ENCODE measurements around the gene PHAF1.

PHAF1 gene

DNA sequence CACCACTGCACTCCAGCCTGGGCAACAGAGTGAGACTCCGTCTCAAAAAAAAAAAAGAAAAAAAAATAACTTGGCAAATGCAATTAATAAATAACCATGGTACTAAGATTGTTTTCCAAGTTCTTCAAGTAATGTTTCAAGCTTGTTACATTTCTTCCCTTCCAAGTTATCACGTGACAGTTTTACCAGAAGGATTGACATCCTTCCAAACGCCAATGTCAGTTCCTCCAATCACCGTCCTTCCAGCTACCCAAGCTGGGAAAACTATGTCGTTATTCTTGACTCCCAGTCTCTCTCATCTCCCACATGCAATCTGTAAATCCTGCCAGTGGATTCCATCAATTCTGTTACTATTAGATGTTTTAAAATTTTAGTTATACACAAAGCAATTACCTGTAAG lies 3.9 kb upstream of the PHAF1 start:
- TF ChIP-seq, protein P1, sequence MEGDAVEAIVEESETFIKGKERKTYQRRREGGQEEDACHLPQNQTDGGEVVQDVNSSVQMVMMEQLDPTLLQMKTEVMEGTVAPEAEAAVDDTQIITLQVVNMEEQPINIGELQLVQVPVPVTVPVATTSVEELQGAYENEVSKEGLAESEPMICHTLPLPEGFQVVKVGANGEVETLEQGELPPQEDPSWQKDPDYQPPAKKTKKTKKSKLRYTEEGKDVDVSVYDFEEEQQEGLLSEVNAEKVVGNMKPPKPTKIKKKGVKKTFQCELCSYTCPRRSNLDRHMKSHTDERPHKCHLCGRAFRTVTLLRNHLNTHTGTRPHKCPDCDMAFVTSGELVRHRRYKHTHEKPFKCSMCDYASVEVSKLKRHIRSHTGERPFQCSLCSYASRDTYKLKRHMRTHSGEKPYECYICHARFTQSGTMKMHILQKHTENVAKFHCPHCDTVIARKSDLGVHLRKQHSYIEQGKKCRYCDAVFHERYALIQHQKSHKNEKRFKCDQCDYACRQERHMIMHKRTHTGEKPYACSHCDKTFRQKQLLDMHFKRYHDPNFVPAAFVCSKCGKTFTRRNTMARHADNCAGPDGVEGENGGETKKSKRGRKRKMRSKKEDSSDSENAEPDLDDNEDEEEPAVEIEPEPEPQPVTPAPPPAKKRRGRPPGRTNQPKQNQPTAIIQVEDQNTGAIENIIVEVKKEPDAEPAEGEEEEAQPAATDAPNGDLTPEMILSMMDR (IDR thresholded peaks at IDR 0.05; ENCODE audit: insufficient read depth, low read length, missing control alignments): no peak
- ChIA-PET POLR2A (interaction anchor here (0.6 kb wide), 1 partner anchor 12 kb away, joined by 3 read pairs; no protein-coding TSS in a partner anchor), CTCF (interaction anchor here (1.2 to 2.0 kb wide), 9 partner anchors 49 to 130 kb away, joined by 3 to 10 read pairs (median 4); partner anchors contain the start of gene CES4A)
- no peak for DNase-seq (ENCODE audit: low read depth, low spot score)
- no peak overlapping the region for H3K4me3 ChIP-seq (ENCODE audit: low read depth, low read length)

DNA sequence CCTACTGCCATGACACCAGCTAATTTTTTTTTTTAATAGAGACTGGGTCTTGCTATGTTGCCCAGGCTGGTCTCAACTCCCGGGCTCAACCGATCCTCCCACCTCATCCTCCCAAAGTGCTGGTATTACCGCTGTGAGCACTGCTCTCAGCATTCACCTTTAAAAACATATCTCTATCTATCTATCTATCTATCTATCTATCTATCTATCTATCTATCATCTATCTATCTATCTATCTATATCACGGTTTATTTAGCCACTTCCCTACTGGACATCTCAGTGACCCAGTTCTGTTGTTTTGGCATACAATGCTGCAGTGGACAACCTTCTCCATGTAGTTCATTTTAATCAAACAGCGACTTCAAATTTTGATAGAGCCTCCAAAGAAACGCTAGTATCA lies 1.3 kb upstream of the PHAF1 start:
- POLR2A ChIA-PET: no interaction called here
- no peak for DNase-seq (ENCODE audit: low read depth, low spot score)
- TF ChIP-seq, protein P1 (IDR thresholded peaks at IDR 0.05; ENCODE audit: insufficient read depth, low read length, missing control alignments): no peak
- CTCF ChIA-PET: interaction anchor here (1.4 kb wide), 1 partner anchor 22 kb away, joined by 3 read pairs; no protein-coding TSS in a partner anchor
- no peak overlapping the region for H3K4me3 ChIP-seq (ENCODE audit: low read depth, low read length)

DNA sequence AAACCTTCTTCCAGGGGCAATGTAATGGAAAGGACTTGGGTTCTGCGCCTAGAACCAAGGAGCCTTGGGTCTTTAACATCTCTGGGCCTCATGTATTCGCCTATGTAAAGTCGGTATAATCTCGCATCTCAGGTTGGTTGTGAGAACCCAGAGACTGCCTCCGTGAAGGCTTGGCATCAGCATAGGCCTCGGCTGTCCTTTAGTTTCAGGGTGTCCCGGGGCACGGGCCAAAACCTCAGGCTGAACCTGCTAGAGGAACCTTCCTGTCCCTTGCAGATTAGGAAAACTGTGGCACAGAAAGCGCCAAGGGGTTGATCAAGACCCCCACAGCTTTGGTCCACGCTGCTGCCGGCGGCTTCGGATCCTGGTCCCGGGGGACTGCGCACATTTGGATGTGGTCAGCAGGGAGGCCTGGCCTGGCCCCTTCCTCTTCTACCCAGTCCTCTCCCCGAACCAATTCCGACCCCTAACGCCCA lies 772 bp upstream of the PHAF1 start:
- CTCF ChIA-PET: interaction anchor here (1.2 to 1.4 kb wide), 2 partner anchors 21 to 29 kb away, joined by 3 read pairs; no protein-coding TSS in a partner anchor
- POLR2A ChIA-PET: no interaction called here
- TF ChIP-seq, protein P1 (IDR thresholded peaks at IDR 0.05; ENCODE audit: insufficient read depth, low read length, missing control alignments): no peak
- no peak for DNase-seq (ENCODE audit: low read depth, low spot score)
- peak overlapping the region; percentile 90 for H3K4me3 ChIP-seq (ENCODE audit: low read depth, low read length)

DNA sequence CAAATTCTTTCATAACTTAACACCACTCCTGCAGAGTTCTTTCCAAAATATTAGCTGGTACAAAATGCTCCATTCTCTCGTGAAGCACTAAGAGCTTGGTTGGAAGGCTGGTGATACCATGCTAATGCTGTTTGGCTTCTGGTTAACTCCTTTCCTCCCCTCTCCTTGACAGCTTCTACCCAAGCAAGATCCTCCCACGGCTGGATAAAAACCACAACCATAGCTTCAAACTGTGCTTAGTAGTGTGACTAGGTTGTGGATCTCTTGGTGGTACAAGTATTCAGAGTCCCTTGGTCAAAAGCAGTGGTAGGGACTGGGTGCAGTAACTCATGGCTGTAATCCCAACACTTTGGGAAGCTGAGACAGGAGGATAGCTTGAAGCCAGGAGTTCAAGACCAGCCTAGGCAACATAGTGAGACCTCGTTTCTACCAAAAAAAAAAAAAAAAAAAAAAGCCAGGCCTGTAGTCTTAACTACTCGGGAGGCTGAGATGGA lies 2.3 kb downstream of the PHAF1 start:
- DNase-seq (ENCODE audit: low read depth, low spot score): no peak
- TF ChIP-seq, protein P1 (IDR thresholded peaks at IDR 0.05; ENCODE audit: insufficient read depth, low read length, missing control alignments): no peak
- ChIA-PET POLR2A (no interaction called here), CTCF (interaction anchor here (0.6 to 3.0 kb wide), 8 partner anchors 9 to 149 kb away, joined by 3 to 12 read pairs (median 4); no protein-coding TSS in a partner anchor)
- no peak overlapping the region for H3K4me3 ChIP-seq (ENCODE audit: low read depth, low read length)

DNA sequence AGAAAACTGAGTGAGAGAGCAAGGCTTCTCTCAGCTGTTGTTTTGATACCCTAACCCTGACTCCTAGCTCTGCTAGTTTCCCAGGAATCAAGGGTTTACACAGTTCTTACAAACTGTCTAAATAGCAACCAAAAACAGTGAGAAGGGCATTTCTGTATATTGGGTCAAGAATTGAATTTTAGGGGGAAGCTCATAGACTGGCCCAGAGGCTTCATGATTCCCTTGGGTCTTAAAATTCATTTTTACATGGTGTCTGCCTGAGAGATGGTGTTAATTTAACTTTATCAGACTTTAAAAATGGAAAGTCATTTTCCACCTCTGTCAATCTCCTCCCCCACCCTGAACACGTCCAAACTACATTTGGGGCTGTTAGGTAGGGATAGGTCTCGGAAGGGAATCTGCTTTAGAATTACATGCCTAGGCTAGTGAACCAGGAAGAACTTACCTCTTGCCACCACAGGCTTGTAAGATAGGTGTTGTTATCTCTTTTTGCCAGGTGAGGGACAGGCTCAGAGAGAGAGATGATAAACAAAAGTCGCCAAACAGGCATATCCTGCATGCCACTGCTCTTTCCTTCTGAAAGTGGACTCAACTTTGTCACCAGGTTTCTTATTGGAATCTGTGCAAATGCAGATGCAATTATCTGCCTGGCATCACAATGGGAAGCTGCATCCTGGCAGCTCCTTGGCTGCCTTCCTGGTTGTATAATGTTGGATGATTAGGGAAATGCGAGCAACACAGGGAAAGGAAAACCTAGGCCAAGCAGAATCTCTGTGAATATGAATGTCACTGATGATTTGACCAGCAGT lies 3.1 kb downstream of the PHAF1 start:
- ChIA-PET POLR2A (no interaction called here), CTCF (interaction anchor here (1.6 to 3.0 kb wide), 4 partner anchors 10 to 95 kb away, joined by 4 to 12 read pairs (median 10); no protein-coding TSS in a partner anchor)
- H3K4me3 ChIP-seq (ENCODE audit: low read depth, low read length): no peak overlapping the region
- no peak for DNase-seq (ENCODE audit: low read depth, low spot score)
- TF ChIP-seq, protein P1 (IDR thresholded peaks at IDR 0.05; ENCODE audit: insufficient read depth, low read length, missing control alignments): no peak

DNA sequence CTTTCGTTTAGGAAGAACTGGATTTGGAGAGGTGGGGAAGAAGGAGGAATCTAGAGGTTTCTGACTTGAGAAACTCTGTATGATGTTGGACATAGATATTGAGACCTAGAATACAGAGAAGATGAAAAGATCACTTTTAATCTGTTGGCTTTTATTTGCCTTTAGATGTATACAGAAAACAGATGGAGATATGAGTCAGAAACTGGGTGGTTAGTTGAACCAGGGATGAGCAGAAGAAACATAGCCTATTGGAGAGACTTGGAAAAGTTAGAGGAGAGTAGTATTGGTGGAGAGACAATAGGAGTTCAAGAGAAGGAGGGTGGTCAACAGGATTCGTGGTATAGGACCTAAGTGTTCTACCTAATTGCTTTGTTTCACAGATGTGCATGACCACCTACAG lies 5.1 kb downstream of the PHAF1 start:
- no peak for DNase-seq (ENCODE audit: low read depth, low spot score)
- H3K4me3 ChIP-seq (ENCODE audit: low read depth, low read length): no peak overlapping the region
- ChIA-PET POLR2A (no interaction called here), CTCF (interaction anchor here (1.1 to 1.6 kb wide), 4 partner anchors 11 to 73 kb away, joined by 3 to 10 read pairs (median 4); no protein-coding TSS in a partner anchor)
- TF ChIP-seq, protein P1 (IDR thresholded peaks at IDR 0.05; ENCODE audit: insufficient read depth, low read length, missing control alignments): no peak
